Measurements from ENCODE around the gene TNS4.
A peak's percentile ranks its signal among the peaks of the same experiment; 100 is the strongest.

The TNS4 gene

GRCh38 chr17:40535924-40536294 is 34.5 kb upstream of the TNS4 start:
- peak; percentile 43 for DNase-seq

- no peak for DNase-seq
These were observed 34.0 kb upstream of the TNS4 start for GRCh38 chr17:40535438-40535837.

GRCh38 chr17:40534371-40535189 is 33.2 kb upstream of the TNS4 start:
- no peak for DNase-seq

GRCh38 chr17:40533896-40534295 is 32.5 kb upstream of the TNS4 start:
- no peak for DNase-seq

GRCh38 chr17:40532520-40533253 is 31.3 kb upstream of the TNS4 start:
- no peak for DNase-seq

- no peak for DNase-seq
These were observed 29.9 kb upstream of the TNS4 start for GRCh38 chr17:40531051-40531991.

GRCh38 chr17:40530531-40530994 is 29.1 kb upstream of the TNS4 start:
- no peak for DNase-seq

GRCh38 chr17:40529991-40530390 is 28.6 kb upstream of the TNS4 start:
- DNase-seq = no peak

- DNase-seq = no peak
These were observed 27.4 kb upstream of the TNS4 start for GRCh38 chr17:40528692-40529417.

- DNase-seq = no peak
These were observed 25.2 kb upstream of the TNS4 start for GRCh38 chr17:40526668-40527067.

- DNase-seq = no peak
These were observed 23.9 kb upstream of the TNS4 start for GRCh38 chr17:40525294-40525693.

GRCh38 chr17:40524243-40524965 is 23.0 kb upstream of the TNS4 start:
- no peak for DNase-seq

GRCh38 chr17:40522961-40523310 is 21.5 kb upstream of the TNS4 start:
- no peak for DNase-seq

- DNase-seq = no peak
These were observed 21.0 kb upstream of the TNS4 start for GRCh38 chr17:40522250-40522960.

GRCh38 chr17:40520991-40521453 is 19.6 kb upstream of the TNS4 start:
- no peak for DNase-seq

- DNase-seq = no peak
These were observed 17.8 kb upstream of the TNS4 start for GRCh38 chr17:40519089-40519775.

- no peak for DNase-seq
These were observed 17.1 kb upstream of the TNS4 start for GRCh38 chr17:40518401-40519088.

- DNase-seq = no peak
These were observed 16.6 kb upstream of the TNS4 start for GRCh38 chr17:40517981-40518380.

GRCh38 chr17:40517286-40517662 is 15.9 kb upstream of the TNS4 start:
- DNase-seq = no peak
